GM04503 (cell line): ENCODE data around the gene BAIAP3.

Experiments used
- DNase-seq: peaks from one replicate; pipeline ENCODE4 v3.0.0-alpha.2; 2012; ENCODE audit warnings: low read depth

BAIAP3 gene

GRCh38 chr16:1348441-1348840, 15.0 kb downstream of the BAIAP3 start:
- DNase-seq = no peak

GRCh38 chr16:1348926-1349325, 15.5 kb downstream of the BAIAP3 start:
- DNase-seq = no peak

GRCh38 chr16:1349351-1349750, 15.9 kb downstream of the BAIAP3 start:
- no peak for DNase-seq

GRCh38 chr16:1349951-1350350, 16.5 kb downstream of the BAIAP3 start:
- no peak for DNase-seq

GRCh38 chr16:1350691-1351090, 17.2 kb downstream of the BAIAP3 start:
- no peak for DNase-seq

- no peak for DNase-seq
Measured at GRCh38 chr16:1351215-1351581, 17.8 kb downstream of the BAIAP3 start.

GRCh38 chr16:1351582-1352362, 18.3 kb downstream of the BAIAP3 start, which contains the start of the genes GNPTG and TSR3:
Gene GNPTG, plus strand, starts transcription at chr16:1351931. Its CDS starts 35 bp downstream, at chr16:1351966.
Gene TSR3, minus strand, starts transcription at chr16:1351878. Its CDS starts 74 bp downstream, at chr16:1351804.
- peak; percentile 41 for DNase-seq

- no peak for DNase-seq
Measured at GRCh38 chr16:1354815-1355540, 21.5 kb downstream of the BAIAP3 start.

- no peak for DNase-seq
Measured at GRCh38 chr16:1355591-1355990, 22.1 kb downstream of the BAIAP3 start.

- DNase-seq = no peak
Measured at GRCh38 chr16:1356061-1356900, 22.8 kb downstream of the BAIAP3 start.

GRCh38 chr16:1357906-1358566, 24.6 kb downstream of the BAIAP3 start:
- no peak for DNase-seq

GRCh38 chr16:1361685-1362360, 28.4 kb downstream of the BAIAP3 start:
- DNase-seq = no peak

- no peak for DNase-seq
Measured at GRCh38 chr16:1362807-1363206, 29.4 kb downstream of the BAIAP3 start.

- no peak for DNase-seq
Measured at GRCh38 chr16:1363501-1364041, 30.1 kb downstream of the BAIAP3 start.

- DNase-seq = no peak
Measured at GRCh38 chr16:1364510-1364909, 31.1 kb downstream of the BAIAP3 start.

GRCh38 chr16:1366060-1366711, 32.7 kb downstream of the BAIAP3 start:
- DNase-seq = no peak

GRCh38 chr16:1366712-1367299, 33.4 kb downstream of the BAIAP3 start:
- no peak for DNase-seq

GRCh38 chr16:1367486-1368174, 34.2 kb downstream of the BAIAP3 start:
- DNase-seq = no peak
